ENCODE measurements around the gene NXNL1.

The NXNL1 gene

GRCh38 chr19:17415121-17415520 lies 45.6 kb downstream of the NXNL1 start:
- DNase-seq: no peak

DNA sequence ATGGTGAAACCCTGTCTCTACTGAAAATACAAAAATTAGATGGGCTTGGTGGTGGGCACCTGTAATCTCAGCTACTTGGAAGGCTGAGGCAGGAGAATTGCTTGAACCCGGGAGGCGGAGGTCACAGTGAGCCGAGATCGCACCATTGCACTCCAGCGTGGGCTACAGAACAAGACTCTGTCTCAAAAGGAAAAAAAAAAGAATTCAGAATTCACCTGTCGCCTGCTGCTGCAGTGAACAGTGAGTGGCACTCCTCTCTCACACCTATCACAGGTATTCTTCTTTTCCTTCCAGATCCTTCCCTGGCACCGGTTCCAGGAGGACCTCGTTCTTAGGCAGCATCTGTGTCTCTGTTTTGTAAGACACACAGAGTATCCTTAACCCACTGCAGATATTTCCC lies 46.6 kb downstream of the NXNL1 start:
- no peak for DNase-seq

DNA sequence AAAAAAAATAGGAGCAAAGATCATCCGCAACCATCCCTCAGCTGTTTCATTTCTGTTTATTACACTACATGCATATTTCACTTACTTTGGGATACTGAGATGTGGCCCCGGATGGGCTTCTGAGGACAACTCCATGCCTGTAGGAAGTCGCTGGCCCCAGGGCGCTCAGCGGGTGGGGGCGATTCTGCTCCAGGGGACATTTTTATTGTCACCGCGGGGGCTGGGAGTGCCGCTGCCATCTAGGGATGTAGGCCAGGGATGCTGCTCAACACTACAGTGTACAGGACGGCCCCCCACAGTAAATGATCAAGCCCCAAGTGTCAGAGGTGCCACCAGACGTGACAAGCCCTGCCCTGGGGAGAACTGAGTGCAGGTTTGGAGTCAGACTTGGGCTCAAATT lies 48.9 kb downstream of the NXNL1 start:
- DNase-seq: no peak

GRCh38 chr19:17409990-17410389 lies 50.7 kb downstream of the NXNL1 start:
- no peak for DNase-seq

DNA sequence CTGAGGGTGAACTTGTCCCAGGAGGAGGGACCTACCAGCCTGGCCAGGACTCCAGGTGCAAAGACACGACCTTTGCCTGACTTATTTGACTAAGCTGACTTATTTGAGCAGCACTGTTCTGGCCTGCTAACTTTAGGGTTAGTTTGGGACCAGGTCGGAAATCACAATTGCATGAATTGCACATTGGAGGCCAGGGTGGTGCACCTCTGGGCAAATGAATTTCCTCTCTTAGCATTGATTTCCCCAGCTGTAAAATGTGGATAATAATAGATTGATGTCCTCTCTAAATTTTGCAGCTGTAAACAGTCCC lies 53.9 kb downstream of the NXNL1 start:
- DNase-seq: no peak

- DNase-seq: no peak
These were observed 54.5 kb downstream of the NXNL1 start for GRCh38 chr19:17406046-17406886.

Measured in SIG-M5 (cell line).